Measurements from ENCODE around the gene FICD. TPM values are rescaled to one million over a fixed set of nuclear protein-coding genes. Genes with fewer than 3 reads are reported as not detected.

Gene FICD
- total and polyA plus RNA-seq, 2 of the 13 experiments (the other 11 are each of a cell fraction or from before 2014, with no cell fraction given), result 0.99 to 3.0 TPM

- no peak for TF ChIP-seq SOX13 (IDR thresholded peaks at IDR 0.05)
- no peak for TF ChIP-seq SOX13 (CRISPR knock-in tag; conservative IDR thresholded peaks at IDR 0.05 in 1 of 2, IDR thresholded peaks at IDR 0.05 in 1 of 2)
- TF ChIP-seq HNF1A (IDR thresholded peaks at IDR 0.05; ENCODE audit: low read depth), result no peak
- no peak for TF ChIP-seq HNF1A (CRISPR knock-in tag; IDR thresholded peaks at IDR 0.05; ENCODE audit: borderline replicate concordance)
- no peak for TF ChIP-seq CBFB (CRISPR knock-in tag; IDR thresholded peaks at IDR 0.05)
- TF ChIP-seq ZIK1 (CRISPR knock-in tag; IDR thresholded peaks at IDR 0.05; ENCODE audit: borderline replicate concordance, low read depth), result no peak
- TF ChIP-seq SMAD1 (CRISPR knock-in tag; IDR thresholded peaks at IDR 0.05; ENCODE audit: borderline replicate concordance, low read depth), result no peak
- TF ChIP-seq E2F5 (CRISPR knock-in tag; conservative IDR thresholded peaks at IDR 0.05), result 0 out of 2 replicates have a peak, but pooled peaks have one; percentile 21
- no peak for TF ChIP-seq ZBTB7A (CRISPR knock-in tag; IDR thresholded peaks at IDR 0.05)
- TF ChIP-seq POLR2A (IDR thresholded peaks at IDR 0.05; ENCODE audit: insufficient read depth in 1 of 2, low read depth in 2 of 2, low read length in 2 of 2), result peak; percentile 45 to 63
- TF ChIP-seq ZNF7 (CRISPR knock-in tag; IDR thresholded peaks at IDR 0.05), result no peak
- TF ChIP-seq SMC3 (IDR thresholded peaks at IDR 0.05; ENCODE audit: low read length), result no peak
- TF ChIP-seq ZBTB2 (CRISPR knock-in tag; IDR thresholded peaks at IDR 0.05; ENCODE audit: low read depth), result no peak
- no peak for TF ChIP-seq ZNF569 (CRISPR knock-in tag; IDR thresholded peaks at IDR 0.05; ENCODE audit: borderline replicate concordance)
- TF ChIP-seq MED1 (CRISPR knock-in tag; IDR thresholded peaks at IDR 0.05), result peak; percentile 34
- TF ChIP-seq ZNF382 (CRISPR knock-in tag; IDR thresholded peaks at IDR 0.05; ENCODE audit: borderline replicate concordance), result no peak
- peak; percentile 69; the same call in 1 of the 2 replicates for TF ChIP-seq DRAP1 (CRISPR knock-in tag; IDR thresholded peaks at IDR 0.05)
Observed at GRCh38 chr12:108514973-108515814, at the start of gene FICD (continued).

All from HepG2 (cell line).